Bronchial epithelial cell (primary cell): ENCODE results near the gene SP110. TPM values are rescaled to one million over a fixed set of nuclear protein-coding genes. Genes with fewer than 3 reads are reported as not detected.
A peak's percentile ranks its signal among the peaks of the same experiment; 100 is the strongest.
"Not testable (repeated sequence)": the region's sequence is repeated elsewhere in the genome, so short reads cannot be mapped to it uniquely, and the experiment has no call there.

ENCODE experiments used
- DNase-seq: peaks from one replicate; pipeline ENCODE4 v3.0.0-alpha.2; 2010; ENCODE audit warnings: low read depth
- FAIRE-seq: peaks from 2 replicates; lab custom pipeline; 2011; peaks lifted over from hg19 to GRCh38; lab: Jason Lieb, UNC
- H3K27me3 ChIP-seq: 2 replicates; pipeline ENCODE4 v1.5.1; 2011; ENCODE audit warnings: low read length; ENCODE audit not compliant: control insufficient read depth, insufficient read depth
- H3K36me3 ChIP-seq: 2 replicates; pipeline ENCODE4 v1.5.1; 2011; ENCODE audit warnings: low read length; ENCODE audit not compliant: control insufficient read depth, insufficient read depth
- H3K4me3 ChIP-seq: 2 replicates; pipeline ENCODE4 v1.5.1; 2011; ENCODE audit warnings: mild to moderate bottlenecking, low read depth, low read length, control low read depth
- total RNA-seq: library from RNA; depleted of rRNA; stranded (reverse); fragments of >200 nt; gene quantifications from 2 replicates; pipeline ENCODE4 v1.2.1, GENCODE V29; 2014
- TF ChIP-seq, protein P1 (sequence below): IDR thresholded peaks from 2 replicates; pipeline ENCODE4 v1.5.1; 2011; ENCODE audit warnings: mild to moderate bottlenecking, moderate library complexity, low read length, control low read depth, inconsistent platforms; ENCODE audit not compliant: insufficient read depth, severe bottlenecking

The SP110 gene
- 0.53 and 1.4 TPM in 2 replicates for total RNA-seq

DNA sequence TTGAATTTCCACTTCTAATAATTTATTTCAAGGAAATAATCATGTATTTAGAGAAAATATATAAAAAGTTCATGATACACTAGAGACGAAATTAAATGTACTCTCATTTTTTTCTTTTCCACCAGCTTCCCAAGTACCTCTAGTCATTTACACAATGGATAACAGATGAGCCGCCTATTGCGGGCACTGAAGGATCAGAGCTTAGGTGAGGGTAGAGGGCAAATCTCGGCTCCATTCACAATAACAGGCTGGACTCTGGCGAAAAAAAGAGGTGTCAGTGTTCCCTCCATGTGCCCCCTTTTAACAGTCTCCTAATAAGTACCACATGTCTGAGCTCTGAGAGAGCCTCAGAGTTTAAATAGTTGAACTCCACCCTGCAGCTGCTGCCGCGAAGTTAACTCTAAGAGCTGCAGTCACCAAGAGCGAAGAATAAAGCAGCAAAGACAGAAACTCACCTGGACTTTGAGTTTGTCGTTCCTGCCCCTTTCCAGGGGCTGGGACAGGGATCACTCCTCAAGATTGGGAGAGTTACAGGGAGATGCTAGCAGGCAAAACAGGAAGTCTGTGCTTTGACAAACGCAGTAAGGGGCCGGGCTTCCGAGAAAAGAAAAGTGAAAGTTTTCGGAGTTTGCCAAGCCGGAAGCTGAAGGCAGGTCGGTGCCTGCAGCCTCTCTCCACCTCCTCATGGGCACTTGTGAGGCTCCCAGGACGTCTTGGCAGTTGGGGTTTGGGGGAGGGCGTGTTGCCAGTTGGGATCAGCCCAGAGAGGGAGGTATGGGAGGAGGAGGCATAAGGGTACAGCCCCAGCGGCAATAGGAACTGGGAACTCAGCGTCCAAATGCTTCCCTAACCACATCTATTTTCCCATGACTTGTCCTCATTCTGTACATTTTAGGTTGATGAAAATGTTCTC, at the start of gene SP110:
SP110 (minus strand) TSS at position 566 of the 913 bp plus-strand sequence. CDS start 3,057 bp downstream, outside the sequence.
- FAIRE-seq (peak; percentile 94), DNase-seq (peak; percentile 96)
- H3K36me3 ChIP-seq, result no peaks in the 10 kb centered on the region

DNA sequence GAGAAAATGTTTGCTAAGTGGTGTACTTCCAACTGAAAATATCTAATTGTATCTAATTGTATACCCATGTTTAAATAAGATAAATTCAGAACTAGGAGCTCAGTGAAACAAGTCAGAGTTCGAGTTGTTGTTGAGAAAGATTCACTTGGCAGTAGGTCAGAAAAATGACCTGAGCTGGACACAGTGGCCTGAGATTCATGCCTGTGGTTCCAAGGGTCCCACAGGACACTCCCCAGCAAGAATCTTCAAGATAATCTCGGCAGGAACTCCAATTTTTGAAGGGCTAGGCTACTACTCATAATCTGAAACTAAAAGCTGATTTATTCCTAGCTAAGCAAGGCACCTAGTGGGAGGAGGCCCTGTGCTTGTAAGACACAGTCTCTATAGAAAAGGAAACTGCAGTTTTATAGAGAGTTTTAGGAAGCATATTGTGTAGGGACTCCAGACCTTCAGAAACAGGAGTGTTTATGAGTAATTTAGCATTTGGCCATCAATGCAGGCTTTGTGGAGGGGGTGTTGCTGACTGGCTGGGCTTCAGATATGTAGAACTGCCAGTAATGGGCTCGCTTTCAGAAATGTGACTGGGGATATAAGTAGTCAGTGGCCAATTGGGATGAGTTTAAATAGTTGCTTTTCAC, 48.9 kb upstream of the SP110 start:
- Histone ChIP-seq H3K36me3 (no peaks in the 10 kb centered on the region), H3K27me3 (no peaks in the 10 kb centered on the region), H3K4me3 (no peak overlapping the region)
- no peak for FAIRE-seq
- TF ChIP-seq, protein P1, sequence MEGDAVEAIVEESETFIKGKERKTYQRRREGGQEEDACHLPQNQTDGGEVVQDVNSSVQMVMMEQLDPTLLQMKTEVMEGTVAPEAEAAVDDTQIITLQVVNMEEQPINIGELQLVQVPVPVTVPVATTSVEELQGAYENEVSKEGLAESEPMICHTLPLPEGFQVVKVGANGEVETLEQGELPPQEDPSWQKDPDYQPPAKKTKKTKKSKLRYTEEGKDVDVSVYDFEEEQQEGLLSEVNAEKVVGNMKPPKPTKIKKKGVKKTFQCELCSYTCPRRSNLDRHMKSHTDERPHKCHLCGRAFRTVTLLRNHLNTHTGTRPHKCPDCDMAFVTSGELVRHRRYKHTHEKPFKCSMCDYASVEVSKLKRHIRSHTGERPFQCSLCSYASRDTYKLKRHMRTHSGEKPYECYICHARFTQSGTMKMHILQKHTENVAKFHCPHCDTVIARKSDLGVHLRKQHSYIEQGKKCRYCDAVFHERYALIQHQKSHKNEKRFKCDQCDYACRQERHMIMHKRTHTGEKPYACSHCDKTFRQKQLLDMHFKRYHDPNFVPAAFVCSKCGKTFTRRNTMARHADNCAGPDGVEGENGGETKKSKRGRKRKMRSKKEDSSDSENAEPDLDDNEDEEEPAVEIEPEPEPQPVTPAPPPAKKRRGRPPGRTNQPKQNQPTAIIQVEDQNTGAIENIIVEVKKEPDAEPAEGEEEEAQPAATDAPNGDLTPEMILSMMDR, result no peak
- DNase-seq, result no peak

More for the DNA sequence above, at the start of gene SP110:
- Histone ChIP-seq H3K27me3 (no peaks in the 10 kb centered on the region), H3K4me3 (peak within 1 kb of the TSS; percentile 62)
- TF ChIP-seq, protein P1, result no peak

DNA sequence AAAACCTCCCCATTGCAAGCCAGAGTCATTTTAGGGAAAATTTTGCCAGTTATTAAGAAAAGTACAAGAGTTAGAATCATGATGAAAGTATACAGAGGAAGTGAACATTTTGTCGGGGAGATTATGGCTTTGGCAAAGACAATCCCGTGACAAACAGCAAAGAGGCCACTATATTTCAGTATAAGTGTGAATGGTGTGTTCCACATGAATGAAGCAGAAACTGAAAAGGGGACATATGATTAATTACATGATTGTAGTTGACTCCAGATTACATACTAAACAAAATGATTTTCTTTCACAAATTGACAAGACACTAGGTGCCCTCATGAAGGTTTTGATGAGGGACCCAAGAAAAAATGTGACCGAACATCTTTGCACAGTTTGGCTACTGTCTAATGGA, 47.8 kb upstream of the SP110 start:
- FAIRE-seq (no peak), DNase-seq (no peak)
- no peaks in the 10 kb centered on the region for H3K36me3 ChIP-seq
- no peak overlapping the region for H3K4me3 ChIP-seq
- no peaks in the 10 kb centered on the region for H3K27me3 ChIP-seq
- TF ChIP-seq, protein P1, result no peak

DNA sequence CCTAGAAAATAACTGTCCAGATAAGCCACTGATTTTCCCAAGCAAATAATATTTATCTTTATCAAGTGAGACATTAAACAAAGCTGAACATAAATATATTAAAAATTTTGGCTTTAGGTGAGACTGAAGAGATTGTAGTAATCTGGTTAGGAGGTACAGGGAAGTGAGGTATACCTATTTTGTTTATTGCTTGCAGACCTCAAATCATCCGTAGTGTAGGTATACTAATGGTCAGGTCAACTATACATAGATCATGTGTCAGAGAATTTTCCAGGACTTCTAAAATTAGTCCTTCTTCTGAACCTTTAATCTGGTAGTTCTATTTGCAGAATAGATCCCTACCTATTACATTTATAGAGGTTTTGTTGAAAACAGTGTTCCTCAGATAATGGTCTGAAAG, 47.3 kb upstream of the SP110 start:
- TF ChIP-seq, protein P1, result no peak
- Histone ChIP-seq H3K27me3 (no peaks in the 10 kb centered on the region), H3K4me3 (no peak overlapping the region), H3K36me3 (no peaks in the 10 kb centered on the region)
- DNase-seq (no peak), FAIRE-seq (no peak)

DNA sequence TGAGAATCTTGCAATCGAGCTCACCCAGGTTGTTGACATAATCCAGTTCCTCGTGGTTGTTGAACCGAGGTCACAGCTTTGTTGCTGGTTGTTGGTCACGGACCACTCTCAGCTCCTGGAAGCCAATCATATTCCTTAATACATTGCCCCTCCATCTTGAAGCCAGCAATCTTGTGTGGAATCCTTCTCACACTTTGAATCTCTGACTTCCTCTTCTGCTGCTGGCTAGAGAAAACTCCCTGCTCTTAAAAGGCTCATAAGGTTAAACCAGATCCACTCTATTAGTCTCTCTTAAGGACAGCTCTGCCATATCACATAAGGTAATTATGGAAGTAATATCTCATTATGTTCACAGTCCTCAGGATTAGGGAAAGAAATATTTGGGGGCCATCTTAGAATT, 46.9 kb upstream of the SP110 start:
- TF ChIP-seq, protein P1, result no peak
- DNase-seq (no peak), FAIRE-seq (no peak)
- no peaks in the 10 kb centered on the region for H3K36me3 ChIP-seq
- no peak overlapping the region for H3K4me3 ChIP-seq
- no peaks in the 10 kb centered on the region for H3K27me3 ChIP-seq

DNA sequence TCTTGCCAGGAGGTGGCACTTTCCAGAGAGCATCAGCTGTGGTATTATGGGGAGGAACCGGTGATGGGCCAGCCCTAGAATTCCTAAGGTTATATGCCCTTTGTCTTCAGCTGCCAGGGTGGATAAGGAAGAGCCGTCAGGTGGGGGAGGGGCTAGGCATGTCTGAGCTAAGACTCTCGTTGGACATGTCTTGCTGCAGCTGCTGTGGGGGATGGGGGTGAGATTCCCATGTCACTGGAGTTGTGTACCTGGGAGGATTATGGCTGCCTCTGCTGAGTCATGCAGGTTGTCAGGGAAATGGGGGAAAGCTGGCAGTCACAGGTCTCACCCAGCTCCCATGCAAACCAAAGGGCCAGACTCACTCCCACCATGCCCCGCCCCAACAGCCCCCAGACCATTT, 45.2 kb upstream of the SP110 start:
- not testable (repeated sequence) for H3K27me3 ChIP-seq, H3K4me3 ChIP-seq, H3K36me3 ChIP-seq
- peak; percentile 68 for FAIRE-seq
- peak; percentile 85 for DNase-seq
